ENCODE data around the gene OR10G3.

OR10G3 gene

DNA sequence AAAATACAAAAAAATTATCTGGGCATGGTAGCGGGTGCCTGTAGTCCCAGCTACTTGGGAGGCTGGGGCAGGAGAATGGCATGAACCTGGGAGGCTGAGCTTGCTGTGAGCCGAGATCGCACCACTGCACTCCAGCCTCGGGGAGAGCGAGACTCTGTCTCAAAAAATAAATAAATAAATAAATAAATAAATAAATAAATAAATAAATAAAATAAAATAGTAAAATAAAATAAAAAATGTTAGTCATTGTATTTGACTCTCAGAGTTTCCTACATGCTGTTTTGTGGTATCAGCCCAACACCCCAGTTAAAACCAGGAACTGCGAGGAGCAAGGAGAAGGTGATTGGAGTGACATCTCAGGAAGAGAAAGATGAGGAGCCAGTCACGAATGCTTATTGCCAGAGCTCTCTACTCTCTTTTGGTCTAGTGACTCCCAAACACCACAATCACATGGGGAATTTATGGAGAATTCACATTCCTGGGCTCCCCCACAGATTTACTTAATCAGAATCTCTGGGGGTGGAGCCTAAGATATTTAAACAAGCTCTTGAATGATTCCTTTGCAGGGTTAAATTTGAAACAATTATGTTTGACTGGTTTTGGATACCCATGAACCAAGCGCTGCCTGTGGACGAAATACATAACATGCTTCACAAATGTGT lies 38.3 kb downstream of the OR10G3 start:
- no peak overlapping the region for H3K27ac ChIP-seq
- TF ChIP-seq, protein P1, sequence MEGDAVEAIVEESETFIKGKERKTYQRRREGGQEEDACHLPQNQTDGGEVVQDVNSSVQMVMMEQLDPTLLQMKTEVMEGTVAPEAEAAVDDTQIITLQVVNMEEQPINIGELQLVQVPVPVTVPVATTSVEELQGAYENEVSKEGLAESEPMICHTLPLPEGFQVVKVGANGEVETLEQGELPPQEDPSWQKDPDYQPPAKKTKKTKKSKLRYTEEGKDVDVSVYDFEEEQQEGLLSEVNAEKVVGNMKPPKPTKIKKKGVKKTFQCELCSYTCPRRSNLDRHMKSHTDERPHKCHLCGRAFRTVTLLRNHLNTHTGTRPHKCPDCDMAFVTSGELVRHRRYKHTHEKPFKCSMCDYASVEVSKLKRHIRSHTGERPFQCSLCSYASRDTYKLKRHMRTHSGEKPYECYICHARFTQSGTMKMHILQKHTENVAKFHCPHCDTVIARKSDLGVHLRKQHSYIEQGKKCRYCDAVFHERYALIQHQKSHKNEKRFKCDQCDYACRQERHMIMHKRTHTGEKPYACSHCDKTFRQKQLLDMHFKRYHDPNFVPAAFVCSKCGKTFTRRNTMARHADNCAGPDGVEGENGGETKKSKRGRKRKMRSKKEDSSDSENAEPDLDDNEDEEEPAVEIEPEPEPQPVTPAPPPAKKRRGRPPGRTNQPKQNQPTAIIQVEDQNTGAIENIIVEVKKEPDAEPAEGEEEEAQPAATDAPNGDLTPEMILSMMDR (conservative IDR thresholded peaks at IDR 0.05), result no peak
- no peak for TF ChIP-seq ZFX (IDR thresholded peaks at IDR 0.05)

DNA sequence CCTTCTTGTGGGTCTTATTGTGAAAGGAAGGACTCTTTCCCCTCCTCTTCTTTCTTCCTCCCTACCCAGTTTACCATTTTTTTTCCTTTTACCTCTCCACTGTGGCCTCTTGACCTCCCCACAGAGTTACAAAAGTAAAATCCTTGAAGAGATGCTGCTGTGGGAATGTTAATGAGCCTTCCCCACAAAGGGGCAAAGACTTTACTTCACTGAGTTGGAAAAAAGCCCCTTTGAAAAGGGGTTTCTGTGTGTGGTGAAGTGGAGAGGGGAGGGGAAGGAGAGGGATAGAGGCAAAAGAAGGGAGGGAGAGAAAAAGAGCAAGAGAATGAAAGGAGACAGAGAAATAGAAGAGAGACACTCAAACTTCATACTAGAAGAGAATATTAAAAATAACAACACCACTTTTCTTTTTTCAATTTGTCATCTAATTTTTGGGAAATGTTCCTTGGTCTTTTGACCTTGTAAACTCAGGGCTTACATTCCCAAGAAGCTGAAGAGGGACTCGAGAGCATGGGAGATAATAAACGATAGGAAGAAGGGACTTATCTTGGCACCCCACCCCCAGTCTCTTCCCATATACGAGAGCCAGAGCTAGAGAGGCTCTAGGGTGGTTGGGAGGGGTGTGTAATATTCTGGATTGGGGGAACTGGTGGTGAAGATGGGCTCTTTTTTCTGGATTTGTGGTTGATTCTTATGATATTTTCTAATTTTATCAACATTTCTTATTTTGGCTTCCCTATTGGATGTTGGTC lies 40.5 kb downstream of the OR10G3 start:
- TF ChIP-seq ZFX (IDR thresholded peaks at IDR 0.05), result no peak
- TF ChIP-seq, protein P1 (conservative IDR thresholded peaks at IDR 0.05), result no peak
- H3K27ac ChIP-seq, result no peak overlapping the region

DNA sequence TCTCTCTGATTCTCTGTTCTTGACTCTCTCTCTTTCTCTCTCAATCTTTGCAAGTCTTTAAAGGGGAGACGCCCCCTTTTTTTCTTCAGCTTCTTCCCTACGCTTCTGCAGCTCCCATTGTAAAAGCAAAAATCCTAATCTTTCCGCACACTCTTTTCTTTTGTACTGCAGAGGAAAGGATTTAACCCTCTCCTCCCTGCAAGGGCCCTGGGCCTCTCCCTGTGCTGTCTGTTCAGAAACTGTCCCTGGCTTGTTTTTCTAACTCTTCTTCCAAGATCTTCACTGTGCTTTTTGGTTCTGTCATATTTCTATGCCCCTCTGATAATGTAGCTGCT lies 42.8 kb downstream of the OR10G3 start:
- H3K27ac ChIP-seq, result no peak overlapping the region
- TF ChIP-seq ZFX (IDR thresholded peaks at IDR 0.05), result no peak
- TF ChIP-seq, protein P1 (conservative IDR thresholded peaks at IDR 0.05), result no peak

DNA sequence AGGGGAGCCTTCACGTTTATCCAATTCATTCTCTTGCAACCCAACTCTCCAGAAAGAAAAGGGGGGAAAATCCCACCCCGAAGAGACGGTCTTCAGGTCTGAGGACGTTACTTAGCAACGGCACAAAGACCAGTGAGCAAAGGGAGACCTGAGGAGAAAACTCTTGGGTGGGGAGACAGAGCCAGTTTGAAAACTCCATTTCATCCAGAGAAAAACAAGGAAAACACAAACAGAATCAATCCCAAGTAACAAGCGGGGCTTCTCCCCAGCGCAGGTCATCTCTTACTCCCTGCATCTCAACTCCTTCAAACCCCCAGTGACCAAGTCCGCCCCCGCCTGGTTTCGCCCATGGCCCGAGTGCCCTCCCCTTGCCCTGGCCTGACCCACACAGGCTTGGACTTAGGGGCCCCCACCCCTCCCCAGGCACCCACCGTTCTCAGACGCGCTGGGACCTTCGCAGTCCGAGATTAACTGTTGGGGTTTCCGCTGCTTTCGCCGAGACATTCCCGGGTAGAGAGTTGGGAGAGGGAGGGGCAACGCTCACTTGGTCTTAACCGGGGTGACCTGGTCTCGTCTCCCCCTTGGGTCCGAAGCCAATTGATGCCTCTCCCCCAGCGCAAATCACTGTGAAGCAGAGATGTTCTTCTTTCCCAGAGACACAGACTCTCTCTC lies 43.3 kb downstream of the OR10G3 start:
- no peak overlapping the region for H3K27ac ChIP-seq

DNA sequence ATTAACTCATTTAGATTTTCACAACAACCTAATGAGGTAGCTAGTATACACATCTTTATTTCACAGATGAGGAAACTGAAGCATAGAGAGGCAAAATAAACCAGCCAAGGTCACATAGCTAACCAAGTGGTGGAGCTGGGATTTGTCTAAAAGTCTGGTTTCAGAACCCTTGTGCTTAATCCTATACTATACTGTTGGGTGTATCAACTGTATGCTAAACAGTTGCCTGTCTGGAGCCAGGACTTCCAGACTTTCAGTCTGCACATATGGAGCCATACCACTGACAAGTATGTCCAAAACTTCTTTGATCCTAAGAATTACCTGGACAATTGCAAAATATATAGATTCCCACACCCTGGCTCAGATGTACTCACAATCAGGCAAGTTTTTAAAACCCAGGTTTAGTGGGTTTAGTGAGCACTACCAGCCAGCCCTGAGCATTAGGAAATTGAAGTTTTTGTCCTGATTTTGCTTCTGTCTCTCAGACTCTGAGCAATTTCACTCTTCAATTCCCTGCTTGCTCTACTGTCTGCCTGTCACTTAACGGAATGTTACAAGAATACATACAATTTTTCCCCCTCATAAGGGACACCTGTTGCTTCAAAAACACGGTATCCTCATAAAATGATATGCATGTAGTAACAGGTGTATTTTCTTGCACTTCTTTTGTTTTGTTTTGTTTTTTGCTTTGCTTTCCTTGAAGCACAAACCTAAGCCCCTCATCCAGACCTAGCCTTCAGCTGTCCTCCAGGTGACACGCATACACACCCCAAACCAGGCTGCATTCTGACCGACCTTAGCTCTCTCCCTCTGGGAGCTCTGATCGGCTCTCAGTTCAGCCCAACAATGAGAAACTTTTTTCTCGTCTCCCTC lies 44.1 kb downstream of the OR10G3 start:
- TF ChIP-seq, protein P1 (conservative IDR thresholded peaks at IDR 0.05), result no peak
- no peak for TF ChIP-seq ZFX (IDR thresholded peaks at IDR 0.05)
- no peak overlapping the region for H3K27ac ChIP-seq

More for the DNA sequence above, 43.3 kb downstream of the OR10G3 start:
- no peak for TF ChIP-seq ZFX (IDR thresholded peaks at IDR 0.05)
- TF ChIP-seq, protein P1 (conservative IDR thresholded peaks at IDR 0.05), result no peak

DNA sequence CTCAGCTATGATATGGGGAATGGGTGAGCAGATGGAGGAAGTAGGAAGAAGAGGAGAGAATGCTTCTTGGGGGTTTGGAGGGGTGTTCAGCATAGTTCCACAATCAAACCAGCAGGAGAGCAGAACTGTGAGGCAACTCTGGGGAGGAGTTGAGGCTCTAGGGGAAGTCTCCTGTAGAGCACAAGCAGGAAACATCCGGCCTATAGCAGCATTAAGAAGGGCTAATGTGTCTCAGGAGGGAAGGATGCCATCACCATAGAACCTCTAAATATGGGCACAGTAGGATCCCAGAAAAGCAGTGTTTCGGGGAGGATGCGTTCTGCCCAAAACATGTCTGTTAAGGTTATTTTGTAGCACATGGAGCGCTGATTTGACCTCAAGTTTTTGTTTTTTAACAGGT lies 45.3 kb downstream of the OR10G3 start:
- H3K27ac ChIP-seq, result no peak overlapping the region
- no peak for TF ChIP-seq ZFX (IDR thresholded peaks at IDR 0.05)
- TF ChIP-seq, protein P1 (conservative IDR thresholded peaks at IDR 0.05), result no peak

All from C4-2B (cell line).